Measurements from ENCODE around the gene ZNF451. TPM values are rescaled to one million over a fixed set of nuclear protein-coding genes. Genes with fewer than 3 reads are reported as not detected.

ZNF451 gene
- total and polyA plus RNA-seq, 2 donors (not counting 3 experiments of a cell fraction or from before 2014, with no cell fraction given) = 9.9 to 64.4 TPM

DNA sequence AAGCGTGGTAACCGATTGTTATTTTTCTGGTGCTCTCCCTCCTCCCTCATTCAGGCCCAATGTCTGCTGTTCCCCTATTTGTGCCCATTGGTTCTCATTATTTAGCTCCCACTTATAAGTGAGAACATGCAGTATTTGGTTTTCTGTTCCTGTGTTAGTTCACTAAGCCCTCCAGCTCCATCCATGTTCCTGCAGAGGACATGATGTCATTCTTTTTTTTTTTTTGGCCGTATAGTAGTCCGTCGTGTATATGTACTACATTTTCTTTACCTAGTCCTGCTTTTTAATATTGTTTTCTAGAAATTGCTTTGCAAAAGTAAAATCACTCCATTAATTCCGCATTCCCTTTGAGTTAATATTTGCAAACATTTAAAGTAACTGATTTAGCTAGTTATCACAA lies 23.1 kb downstream of the ZNF451 start:
- POLR2A ChIA-PET = no interaction called here

DNA sequence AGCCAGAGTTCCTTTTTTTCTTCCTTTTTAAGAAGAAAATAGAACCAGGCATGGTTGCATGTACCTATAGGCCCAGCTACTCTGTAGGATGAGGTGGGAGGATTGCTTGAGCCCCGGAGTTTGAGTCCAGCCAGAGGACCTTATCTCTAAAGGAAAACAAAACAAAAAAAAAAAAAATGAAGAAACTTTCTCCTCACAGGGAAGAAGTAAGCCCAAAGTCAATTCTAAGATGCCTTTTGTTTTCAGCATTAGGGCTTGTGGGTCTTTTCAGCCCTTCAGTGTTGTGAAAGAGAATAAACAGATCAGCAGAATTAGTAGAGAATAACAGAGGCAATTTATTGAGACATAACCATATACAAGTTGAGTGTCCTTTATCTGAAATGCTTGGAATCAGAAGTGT lies 26.8 kb downstream of the ZNF451 start:
- Histone ChIP-seq H3K4me3 (replicated peaks in 1 of 3; ENCODE audit: insufficient read depth in 1 of 3, low read depth in 1 of 3, low read length in 3 of 3) (no peak overlapping the region), H3K4me2 (ENCODE audit: insufficient read depth, low read length) (no peak overlapping the region), H3K27ac (ENCODE audit: insufficient read depth, low read depth, low read length) (no peak overlapping the region), H3K36me3 (ENCODE audit: control insufficient read depth in 2 of 2, extremely low read depth in 1 of 2, insufficient read depth in 2 of 2, low read length in 2 of 2) (no peaks in the 10 kb centered on the region), H3K79me2 (ENCODE audit: control insufficient read depth, insufficient read depth, low read length) (peaks cover 10% of the 10 kb centered on the region), H3K9me1 (replicated peaks; ENCODE audit: control insufficient read depth, extremely low read depth, insufficient read depth, low read length) (peaks cover 3% of the 10 kb centered on the region), H2AFZ (ENCODE audit: low read depth, low read length) (no peak overlapping the region), H3K27me3 (ENCODE audit: control insufficient read depth in 2 of 2, insufficient read depth in 2 of 2, low read length in 2 of 2) (no peaks in the 10 kb centered on the region), H3K9ac (replicated peaks; ENCODE audit: extremely low read depth, insufficient read depth, low read length) (no peak overlapping the region), H3K4me1 (ENCODE audit: control insufficient read depth, extremely low read depth, insufficient read depth, low read length) (no peaks in the 10 kb centered on the region), H3K9me3 (replicated peaks; ENCODE audit: control insufficient read depth, insufficient read depth, low read length) (no peaks in the 10 kb centered on the region), H4K20me1 (replicated peaks; ENCODE audit: control insufficient read depth, extremely low read depth, insufficient read depth, low read length) (peaks cover 3% of the 10 kb centered on the region)
- dilution Hi-C loops (cut with MboI; ENCODE audit: extremely low pct_ligation_motif_present, low sequenced_read_pairs) (no loop called here), intact Hi-C loops (cut with micrococcal nuclease) (no loop called here)
- DNase-seq (ENCODE audit: low read depth, low spot score) (no peak), FAIRE-seq (no peak)
- POLR2A ChIA-PET = no interaction called here
- CTCF ChIA-PET = interaction anchor here (2.3 kb wide), 1 partner anchor 9 kb away, joined by 10 read pairs; no protein-coding TSS in a partner anchor
- no TSS peak for BruUV-seq (replicated peaks)
- TF ChIP-seq JUN (IDR thresholded peaks at IDR 0.05; ENCODE audit: borderline replicate concordance, insufficient read depth, insufficient read length, low read depth) (no peak), POLR2A (IDR thresholded peaks at IDR 0.05; ENCODE audit: low read depth, low read length) (no peak)

More for the DNA sequence above, 23.1 kb downstream of the ZNF451 start:
- BruUV-seq (replicated peaks) = no TSS peak
- Histone ChIP-seq H2AFZ (ENCODE audit: low read depth, low read length) (no peak overlapping the region), H3K27me3 (ENCODE audit: control insufficient read depth in 2 of 2, insufficient read depth in 2 of 2, low read length in 2 of 2) (no peaks in the 10 kb centered on the region), H3K4me2 (ENCODE audit: insufficient read depth, low read length) (no peak overlapping the region), H4K20me1 (replicated peaks; ENCODE audit: control insufficient read depth, extremely low read depth, insufficient read depth, low read length) (peaks cover 8% of the 10 kb centered on the region), H3K4me1 (ENCODE audit: control insufficient read depth, extremely low read depth, insufficient read depth, low read length) (no peaks in the 10 kb centered on the region), H3K27ac (ENCODE audit: insufficient read depth, low read depth, low read length) (no peak overlapping the region), H3K79me2 (ENCODE audit: control insufficient read depth, insufficient read depth, low read length) (peaks cover 28% of the 10 kb centered on the region), H3K4me3 (replicated peaks in 1 of 3; ENCODE audit: insufficient read depth in 1 of 3, low read depth in 1 of 3, low read length in 3 of 3) (no peak overlapping the region), H3K9me1 (replicated peaks; ENCODE audit: control insufficient read depth, extremely low read depth, insufficient read depth, low read length) (no peaks in the 10 kb centered on the region), H3K9ac (replicated peaks; ENCODE audit: extremely low read depth, insufficient read depth, low read length) (no peak overlapping the region), H3K36me3 (ENCODE audit: control insufficient read depth in 2 of 2, extremely low read depth in 1 of 2, insufficient read depth in 2 of 2, low read length in 2 of 2) (peaks cover 0 to 2% of the 10 kb centered on the region in 2 experiments), H3K9me3 (replicated peaks; ENCODE audit: control insufficient read depth, insufficient read depth, low read length) (no peaks in the 10 kb centered on the region)
- no peak for TF ChIP-seq JUN (IDR thresholded peaks at IDR 0.05; ENCODE audit: borderline replicate concordance, insufficient read depth, insufficient read length, low read depth)
- no peak for TF ChIP-seq FOS (IDR thresholded peaks at IDR 0.05; ENCODE audit: borderline replicate concordance, insufficient read depth, low read length)
- intact Hi-C loops (cut with micrococcal nuclease) = no loop called here
- no peak for FAIRE-seq
- dilution Hi-C loops (cut with MboI; ENCODE audit: extremely low pct_ligation_motif_present, low sequenced_read_pairs) = no loop called here
- CTCF ChIA-PET = interaction anchor here (1.2 to 1.6 kb wide), 2 partner anchors 18 to 209 kb away, joined by 3 read pairs; no protein-coding TSS in a partner anchor
- no peak for DNase-seq (ENCODE audit: low read depth, low spot score)
